ENCODE data around the gene PYURF.

PYURF gene

GRCh38 chr4:88511236-88511635 is 12.3 kb downstream of the PYURF start:
- DNase-seq, result no peak

GRCh38 chr4:88503344-88503743 is 20.2 kb downstream of the PYURF start:
- DNase-seq, result no peak

GRCh38 chr4:88497859-88498409 is 25.6 kb downstream of the PYURF start:
- DNase-seq, result no peak

- no peak for DNase-seq
Measured at GRCh38 chr4:88489100-88489761, 34.3 kb downstream of the PYURF start.

- DNase-seq, result no peak
Measured at GRCh38 chr4:88481537-88481936, 42.0 kb downstream of the PYURF start.

GRCh38 chr4:88478247-88478646 is 45.3 kb downstream of the PYURF start:
- DNase-seq, result no peak

- no peak for DNase-seq
Measured at GRCh38 chr4:88477229-88477860, 46.2 kb downstream of the PYURF start.
